ENCODE measurements around the gene EPS8. TPM values are rescaled to one million over a fixed set of nuclear protein-coding genes. Genes with fewer than 3 reads are reported as not detected.

Gene EPS8
- total RNA-seq, 1 experiment from 2014 or later: 7.5 TPM

- peaks cover 13% of the 10 kb centered on the region for H3K4me1 Mint-ChIP-seq
- H3K9me3 Mint-ChIP-seq: no peaks in the 10 kb centered on the region
- no peak for ATAC-seq
- H3K4me3 Mint-ChIP-seq: no peak overlapping the region
- TF ChIP-seq, protein P1, sequence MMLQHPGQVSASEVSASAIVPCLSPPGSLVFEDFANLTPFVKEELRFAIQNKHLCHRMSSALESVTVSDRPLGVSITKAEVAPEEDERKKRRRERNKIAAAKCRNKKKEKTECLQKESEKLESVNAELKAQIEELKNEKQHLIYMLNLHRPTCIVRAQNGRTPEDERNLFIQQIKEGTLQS (CRISPR knock-in tag; conservative IDR thresholded peaks at IDR 0.05): no peak
- TF ChIP-seq AFF4 (CRISPR knock-in tag; IDR thresholded peaks at IDR 0.05; ENCODE audit: borderline replicate concordance) (no peak), CREB1 (CRISPR knock-in tag; IDR thresholded peaks at IDR 0.05) (no peak)
- TF ChIP-seq, protein P2, sequence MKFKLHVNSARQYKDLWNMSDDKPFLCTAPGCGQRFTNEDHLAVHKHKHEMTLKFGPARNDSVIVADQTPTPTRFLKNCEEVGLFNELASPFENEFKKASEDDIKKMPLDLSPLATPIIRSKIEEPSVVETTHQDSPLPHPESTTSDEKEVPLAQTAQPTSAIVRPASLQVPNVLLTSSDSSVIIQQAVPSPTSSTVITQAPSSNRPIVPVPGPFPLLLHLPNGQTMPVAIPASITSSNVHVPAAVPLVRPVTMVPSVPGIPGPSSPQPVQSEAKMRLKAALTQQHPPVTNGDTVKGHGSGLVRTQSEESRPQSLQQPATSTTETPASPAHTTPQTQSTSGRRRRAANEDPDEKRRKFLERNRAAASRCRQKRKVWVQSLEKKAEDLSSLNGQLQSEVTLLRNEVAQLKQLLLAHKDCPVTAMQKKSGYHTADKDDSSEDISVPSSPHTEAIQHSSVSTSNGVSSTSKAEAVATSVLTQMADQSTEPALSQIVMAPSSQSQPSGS (CRISPR knock-in tag; IDR thresholded peaks at IDR 0.05; ENCODE audit: borderline replicate concordance, low read depth): no peak
- ChIA-PET POLR2A (no interaction called here), CTCF (interaction anchor here (1.2 kb wide), 1 partner anchor 168 kb away, joined by 3 read pairs; no protein-coding TSS in a partner anchor)
- no peak overlapping the region for H3K27ac Mint-ChIP-seq
- H3K36me3 Mint-ChIP-seq: no peaks in the 10 kb centered on the region
- no peaks in the 10 kb centered on the region; the same call in 1 of the 2 replicates for H3K27me3 Mint-ChIP-seq (ENCODE audit: low read depth)
- no peak for DNase-seq (ENCODE audit: low spot score)
Measured at GRCh38 chr12:15752785-15753184, 36.4 kb downstream of the EPS8 start.

DNA sequence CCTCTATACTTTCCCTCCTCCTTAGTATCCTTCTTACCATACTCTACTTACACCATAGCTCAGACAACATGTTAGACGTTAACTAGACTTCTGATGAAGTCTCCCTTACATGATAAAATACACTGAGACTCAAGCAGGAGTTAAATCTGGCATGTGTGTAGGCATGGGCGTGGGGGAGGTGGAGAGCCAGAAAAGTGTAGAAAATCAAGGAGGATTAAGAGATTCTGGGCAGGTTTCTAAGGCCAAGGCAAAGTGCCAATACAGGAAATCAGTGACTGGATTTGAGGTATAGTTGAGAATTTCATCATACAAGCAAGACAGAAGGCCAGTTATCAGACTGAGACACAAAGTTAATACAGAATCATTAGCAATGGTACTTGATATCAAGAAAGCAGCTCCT is 37.4 kb downstream of the EPS8 start:
- H3K27me3 Mint-ChIP-seq (ENCODE audit: low read depth): no peaks in the 10 kb centered on the region; the same call in 1 of the 2 replicates
- ChIA-PET POLR2A (no interaction called here), CTCF (no interaction called here)
- ATAC-seq (no peak), DNase-seq (ENCODE audit: low spot score) (no peak)
- H3K9me3 Mint-ChIP-seq: no peaks in the 10 kb centered on the region
- H3K4me1 Mint-ChIP-seq: peaks cover 10% of the 10 kb centered on the region
- H3K36me3 Mint-ChIP-seq: no peaks in the 10 kb centered on the region
- no peak overlapping the region for H3K27ac Mint-ChIP-seq
- no peak overlapping the region for H3K4me3 Mint-ChIP-seq
- TF ChIP-seq SMAD4 (CRISPR knock-in tag; IDR thresholded peaks at IDR 0.05) (no peak), TEAD1 (CRISPR knock-in tag; IDR thresholded peaks at IDR 0.05) (no peak), ZSCAN18 (CRISPR knock-in tag; IDR thresholded peaks at IDR 0.05) (no peak), EMX1 (CRISPR knock-in tag; IDR thresholded peaks at IDR 0.05) (no peak), IRF1 (CRISPR knock-in tag; IDR thresholded peaks at IDR 0.05) (no peak), ATF1 (CRISPR knock-in tag; IDR thresholded peaks at IDR 0.05) (no peak), ZNF138 (CRISPR knock-in tag; conservative IDR thresholded peaks at IDR 0.05) (no peak), FOXK1 (CRISPR knock-in tag; IDR thresholded peaks at IDR 0.05) (no peak), CBFB (CRISPR knock-in tag; IDR thresholded peaks at IDR 0.05; ENCODE audit: low read depth) (no peak), PREB (CRISPR knock-in tag; IDR thresholded peaks at IDR 0.05; ENCODE audit: borderline replicate concordance) (no peak), OVOL2 (CRISPR knock-in tag; IDR thresholded peaks at IDR 0.05; ENCODE audit: borderline replicate concordance) (no peak)
- TF ChIP-seq, protein P3, sequence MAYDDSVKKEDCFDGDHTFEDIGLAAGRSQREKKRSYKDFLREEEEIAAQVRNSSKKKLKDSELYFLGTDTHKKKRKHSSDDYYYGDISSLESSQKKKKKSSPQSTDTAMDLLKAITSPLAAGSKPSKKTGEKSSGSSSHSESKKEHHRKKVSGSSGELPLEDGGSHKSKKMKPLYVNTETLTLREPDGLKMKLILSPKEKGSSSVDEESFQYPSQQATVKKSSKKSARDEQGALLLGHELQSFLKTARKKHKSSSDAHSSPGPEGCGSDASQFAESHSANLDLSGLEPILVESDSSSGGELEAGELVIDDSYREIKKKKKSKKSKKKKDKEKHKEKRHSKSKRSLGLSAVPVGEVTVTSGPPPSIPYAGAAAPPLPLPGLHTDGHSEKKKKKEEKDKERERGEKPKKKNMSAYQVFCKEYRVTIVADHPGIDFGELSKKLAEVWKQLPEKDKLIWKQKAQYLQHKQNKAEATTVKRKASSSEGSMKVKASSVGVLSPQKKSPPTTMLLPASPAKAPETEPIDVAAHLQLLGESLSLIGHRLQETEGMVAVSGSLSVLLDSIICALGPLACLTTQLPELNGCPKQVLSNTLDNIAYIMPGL (CRISPR knock-in tag; IDR thresholded peaks at IDR 0.05): no peak
- TF ChIP-seq, protein P4, sequence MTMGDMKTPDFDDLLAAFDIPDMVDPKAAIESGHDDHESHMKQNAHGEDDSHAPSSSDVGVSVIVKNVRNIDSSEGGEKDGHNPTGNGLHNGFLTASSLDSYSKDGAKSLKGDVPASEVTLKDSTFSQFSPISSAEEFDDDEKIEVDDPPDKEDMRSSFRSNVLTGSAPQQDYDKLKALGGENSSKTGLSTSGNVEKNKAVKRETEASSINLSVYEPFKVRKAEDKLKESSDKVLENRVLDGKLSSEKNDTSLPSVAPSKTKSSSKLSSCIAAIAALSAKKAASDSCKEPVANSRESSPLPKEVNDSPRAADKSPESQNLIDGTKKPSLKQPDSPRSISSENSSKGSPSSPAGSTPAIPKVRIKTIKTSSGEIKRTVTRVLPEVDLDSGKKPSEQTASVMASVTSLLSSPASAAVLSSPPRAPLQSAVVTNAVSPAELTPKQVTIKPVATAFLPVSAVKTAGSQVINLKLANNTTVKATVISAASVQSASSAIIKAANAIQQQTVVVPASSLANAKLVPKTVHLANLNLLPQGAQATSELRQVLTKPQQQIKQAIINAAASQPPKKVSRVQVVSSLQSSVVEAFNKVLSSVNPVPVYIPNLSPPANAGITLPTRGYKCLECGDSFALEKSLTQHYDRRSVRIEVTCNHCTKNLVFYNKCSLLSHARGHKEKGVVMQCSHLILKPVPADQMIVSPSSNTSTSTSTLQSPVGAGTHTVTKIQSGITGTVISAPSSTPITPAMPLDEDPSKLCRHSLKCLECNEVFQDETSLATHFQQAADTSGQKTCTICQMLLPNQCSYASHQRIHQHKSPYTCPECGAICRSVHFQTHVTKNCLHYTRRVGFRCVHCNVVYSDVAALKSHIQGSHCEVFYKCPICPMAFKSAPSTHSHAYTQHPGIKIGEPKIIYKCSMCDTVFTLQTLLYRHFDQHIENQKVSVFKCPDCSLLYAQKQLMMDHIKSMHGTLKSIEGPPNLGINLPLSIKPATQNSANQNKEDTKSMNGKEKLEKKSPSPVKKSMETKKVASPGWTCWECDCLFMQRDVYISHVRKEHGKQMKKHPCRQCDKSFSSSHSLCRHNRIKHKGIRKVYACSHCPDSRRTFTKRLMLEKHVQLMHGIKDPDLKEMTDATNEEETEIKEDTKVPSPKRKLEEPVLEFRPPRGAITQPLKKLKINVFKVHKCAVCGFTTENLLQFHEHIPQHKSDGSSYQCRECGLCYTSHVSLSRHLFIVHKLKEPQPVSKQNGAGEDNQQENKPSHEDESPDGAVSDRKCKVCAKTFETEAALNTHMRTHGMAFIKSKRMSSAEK (CRISPR knock-in tag; IDR thresholded peaks at IDR 0.05; ENCODE audit: borderline replicate concordance): no peak
- TF ChIP-seq, protein P5, sequence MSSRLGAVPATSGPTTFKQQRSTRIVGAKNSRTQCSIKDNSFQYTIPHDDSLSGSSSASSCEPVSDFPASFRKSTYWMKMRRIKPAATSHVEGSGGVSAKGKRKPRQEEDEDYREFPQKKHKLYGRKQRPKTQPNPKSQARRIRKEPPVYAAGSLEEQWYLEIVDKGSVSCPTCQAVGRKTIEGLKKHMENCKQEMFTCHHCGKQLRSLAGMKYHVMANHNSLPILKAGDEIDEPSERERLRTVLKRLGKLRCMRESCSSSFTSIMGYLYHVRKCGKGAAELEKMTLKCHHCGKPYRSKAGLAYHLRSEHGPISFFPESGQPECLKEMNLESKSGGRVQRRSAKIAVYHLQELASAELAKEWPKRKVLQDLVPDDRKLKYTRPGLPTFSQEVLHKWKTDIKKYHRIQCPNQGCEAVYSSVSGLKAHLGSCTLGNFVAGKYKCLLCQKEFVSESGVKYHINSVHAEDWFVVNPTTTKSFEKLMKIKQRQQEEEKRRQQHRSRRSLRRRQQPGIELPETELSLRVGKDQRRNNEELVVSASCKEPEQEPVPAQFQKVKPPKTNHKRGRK (CRISPR knock-in tag; IDR thresholded peaks at IDR 0.05; ENCODE audit: borderline replicate concordance): no peak
